GM06990 (cell line): ENCODE results near the gene LMBR1.

Source experiments
- DNase-seq: peaks from one replicate; pipeline ENCODE4 v3.0.0-alpha.2; 2011; ENCODE audit not compliant: insufficient read length; ENCODE audit errors: extremely low read depth
- H3K27me3 ChIP-seq: replicated peaks from 2 replicates; pipeline ENCODE4 v1.6.0; 2011; ENCODE audit warnings: low read length; ENCODE audit not compliant: control insufficient read depth, insufficient read depth
- H3K36me3 ChIP-seq: 2 replicates; pipeline ENCODE4 v1.5.1; 2011; ENCODE audit warnings: low read length; ENCODE audit not compliant: control insufficient read depth, insufficient read depth
- H3K4me3 ChIP-seq: replicated peaks from 2 replicates; pipeline ENCODE4 v1.5.1; 2011; ENCODE audit warnings: low read depth, mild to moderate bottlenecking, control low read depth, low read length
- TF ChIP-seq, protein P1 (sequence below): IDR thresholded peaks from 2 replicates; pipeline ENCODE4 v1.5.1; 2011; ENCODE audit warnings: low read length, control low read depth, mild to moderate bottlenecking, inconsistent platforms; ENCODE audit not compliant: insufficient read depth, poor library complexity, severe bottlenecking

LMBR1 gene

DNA sequence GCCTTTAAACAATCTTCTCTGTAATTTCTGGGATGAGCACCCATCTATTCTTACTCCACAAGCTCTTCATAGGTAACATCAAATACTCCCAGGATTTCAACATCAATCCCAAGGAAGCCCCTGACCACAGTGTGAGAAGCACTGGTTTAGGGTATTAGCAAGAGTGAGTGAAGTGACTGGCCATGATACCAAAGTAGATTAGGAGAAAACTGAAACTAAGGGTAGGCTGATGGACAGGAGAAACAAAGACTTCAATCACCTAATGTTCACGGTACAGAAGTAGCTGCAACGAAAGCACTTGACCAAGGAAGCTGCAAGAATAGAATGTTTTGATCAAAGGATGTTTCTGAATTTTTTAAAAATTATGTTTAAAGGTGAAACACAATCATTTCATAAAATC lies 49.8 kb downstream of the LMBR1 start:
- no peak overlapping the region for H3K4me3 ChIP-seq
- TF ChIP-seq, protein P1, sequence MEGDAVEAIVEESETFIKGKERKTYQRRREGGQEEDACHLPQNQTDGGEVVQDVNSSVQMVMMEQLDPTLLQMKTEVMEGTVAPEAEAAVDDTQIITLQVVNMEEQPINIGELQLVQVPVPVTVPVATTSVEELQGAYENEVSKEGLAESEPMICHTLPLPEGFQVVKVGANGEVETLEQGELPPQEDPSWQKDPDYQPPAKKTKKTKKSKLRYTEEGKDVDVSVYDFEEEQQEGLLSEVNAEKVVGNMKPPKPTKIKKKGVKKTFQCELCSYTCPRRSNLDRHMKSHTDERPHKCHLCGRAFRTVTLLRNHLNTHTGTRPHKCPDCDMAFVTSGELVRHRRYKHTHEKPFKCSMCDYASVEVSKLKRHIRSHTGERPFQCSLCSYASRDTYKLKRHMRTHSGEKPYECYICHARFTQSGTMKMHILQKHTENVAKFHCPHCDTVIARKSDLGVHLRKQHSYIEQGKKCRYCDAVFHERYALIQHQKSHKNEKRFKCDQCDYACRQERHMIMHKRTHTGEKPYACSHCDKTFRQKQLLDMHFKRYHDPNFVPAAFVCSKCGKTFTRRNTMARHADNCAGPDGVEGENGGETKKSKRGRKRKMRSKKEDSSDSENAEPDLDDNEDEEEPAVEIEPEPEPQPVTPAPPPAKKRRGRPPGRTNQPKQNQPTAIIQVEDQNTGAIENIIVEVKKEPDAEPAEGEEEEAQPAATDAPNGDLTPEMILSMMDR, result no peak
- no peak for DNase-seq
- no peaks in the 10 kb centered on the region for H3K36me3 ChIP-seq
- H3K27me3 ChIP-seq, result no peaks in the 10 kb centered on the region

DNA sequence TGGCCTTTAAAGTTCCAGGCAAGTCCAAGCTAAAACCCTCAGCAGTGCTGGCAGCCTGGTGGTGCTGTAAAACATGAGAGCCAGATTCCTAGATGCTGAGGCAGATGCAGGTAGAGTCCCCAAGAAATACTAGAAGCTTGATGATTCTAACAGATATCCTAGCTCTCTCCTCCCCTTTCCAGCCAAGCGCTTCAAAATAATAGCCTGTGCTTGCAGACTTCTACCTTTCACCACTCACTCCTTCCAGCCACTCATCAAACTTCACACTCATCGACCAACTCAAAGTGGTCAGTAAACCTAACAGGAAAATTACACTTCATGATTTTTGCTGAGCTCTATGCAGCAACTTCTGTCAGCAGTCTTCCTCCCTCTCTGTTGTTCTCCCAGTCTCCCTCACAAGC lies 50.2 kb downstream of the LMBR1 start:
- H3K36me3 ChIP-seq, result no peaks in the 10 kb centered on the region
- H3K4me3 ChIP-seq, result no peak overlapping the region
- no peaks in the 10 kb centered on the region for H3K27me3 ChIP-seq
- no peak for DNase-seq
- TF ChIP-seq, protein P1, result no peak

DNA sequence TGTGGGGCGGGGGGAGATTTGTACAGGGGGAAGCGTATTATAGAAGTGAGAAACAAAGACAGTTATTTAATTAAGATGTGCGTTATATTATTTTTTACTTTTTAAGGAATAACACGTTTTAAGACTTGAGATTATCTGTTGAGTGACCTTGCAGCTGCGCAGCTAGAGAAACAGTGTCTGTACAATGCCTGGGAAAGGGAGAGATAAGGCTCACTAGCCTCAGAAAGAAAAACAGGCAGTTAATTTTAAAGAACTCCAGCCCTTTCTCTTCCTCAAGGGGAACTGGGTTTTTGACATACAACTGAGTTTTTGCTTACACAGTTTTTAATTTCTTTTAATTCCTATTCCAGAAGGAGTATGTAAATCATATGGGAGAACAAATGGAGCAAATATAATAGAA lies 50.7 kb downstream of the LMBR1 start:
- H3K27me3 ChIP-seq, result no peaks in the 10 kb centered on the region
- DNase-seq, result no peak
- no peaks in the 10 kb centered on the region for H3K36me3 ChIP-seq
- no peak overlapping the region for H3K4me3 ChIP-seq
- TF ChIP-seq, protein P1, result no peak

DNA sequence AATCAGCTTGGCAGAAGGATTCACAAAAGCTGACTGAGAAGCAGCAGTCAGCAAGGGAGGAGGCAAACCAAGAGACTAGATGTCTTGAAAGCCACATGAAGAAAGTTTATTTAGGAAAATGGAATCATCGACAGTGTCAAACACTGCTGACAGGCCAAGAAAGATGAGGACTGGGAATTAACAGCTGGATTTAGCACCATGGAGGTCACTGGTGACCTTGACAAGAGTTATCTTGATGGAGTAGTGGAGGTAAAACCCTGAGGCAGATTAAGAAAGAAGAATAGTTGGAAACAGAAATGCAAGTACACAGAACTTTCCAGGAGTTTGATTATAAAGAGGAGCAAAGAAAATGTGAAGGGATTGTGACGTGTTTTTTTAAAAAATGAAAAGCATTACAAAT lies 51.5 kb downstream of the LMBR1 start:
- TF ChIP-seq, protein P1, result no peak
- DNase-seq, result no peak
- no peaks in the 10 kb centered on the region for H3K27me3 ChIP-seq

DNA sequence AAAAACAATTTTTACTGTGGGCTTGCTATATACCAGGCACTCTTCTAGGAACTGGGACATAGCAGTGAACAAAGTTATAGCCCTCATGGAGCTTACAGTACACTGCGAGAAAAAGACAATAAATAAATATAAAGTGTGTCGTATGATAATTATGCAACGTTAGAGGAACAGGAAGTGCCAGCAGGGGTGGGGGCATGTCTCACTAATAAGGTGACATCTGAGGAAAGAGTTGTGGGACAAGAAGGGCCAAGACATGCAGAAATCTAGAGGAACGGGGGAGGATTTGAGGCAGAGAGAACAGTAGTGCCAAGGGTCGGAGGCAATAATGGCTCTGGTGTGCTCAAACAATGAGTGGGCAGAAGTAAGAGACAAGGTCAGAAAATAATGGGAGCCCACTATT lies 52.8 kb downstream of the LMBR1 start:
- H3K27me3 ChIP-seq, result no peaks in the 10 kb centered on the region
- H3K36me3 ChIP-seq, result no peaks in the 10 kb centered on the region
- DNase-seq, result no peak
- TF ChIP-seq, protein P1, result no peak
- H3K4me3 ChIP-seq, result no peak overlapping the region

More for the DNA sequence above, 51.5 kb downstream of the LMBR1 start:
- Histone ChIP-seq H3K36me3 (no peaks in the 10 kb centered on the region), H3K4me3 (no peak overlapping the region)

DNA sequence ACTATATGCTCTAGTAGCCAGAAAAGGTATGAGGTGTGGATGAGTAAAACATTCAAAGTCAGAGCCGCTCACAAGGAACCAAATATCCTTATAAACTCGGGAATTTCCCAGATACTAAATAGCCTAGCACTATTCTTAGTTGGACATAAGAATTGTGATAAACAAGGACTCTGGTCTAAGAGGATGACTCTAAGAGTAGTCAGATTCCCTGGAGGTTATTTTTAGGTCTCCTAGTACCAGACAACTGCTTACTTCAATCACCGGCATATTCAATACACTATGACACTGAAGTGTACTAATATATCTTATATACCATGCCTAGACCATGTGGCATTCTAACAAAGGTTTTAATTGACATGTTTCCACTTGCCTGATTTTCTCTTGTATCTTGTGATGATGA lies 56.5 kb downstream of the LMBR1 start:
- Histone ChIP-seq H3K27me3 (no peaks in the 10 kb centered on the region), H3K4me3 (no peak overlapping the region), H3K36me3 (no peaks in the 10 kb centered on the region)
- no peak for DNase-seq
- TF ChIP-seq, protein P1, result no peak
